Measurements from ENCODE around the gene MAGIX.

Gene MAGIX

GRCh38 chrX:49184294-49185281 is 22.0 kb downstream of the MAGIX start:
- DNase-seq: peak; percentile 28

GRCh38 chrX:49186125-49187027 is 23.8 kb downstream of the MAGIX start, which contains the start of gene PRICKLE3:
Gene PRICKLE3, minus strand, starts transcription at chrX:49186373. Its CDS starts 76 bp downstream, at chrX:49186297.
- no peak for DNase-seq

- no peak for DNase-seq
Measured at GRCh38 chrX:49187028-49187394, 24.5 kb downstream of the MAGIX start.

GRCh38 chrX:49187526-49187925 is 25.0 kb downstream of the MAGIX start:
- no peak for DNase-seq

- no peak for DNase-seq
Measured at GRCh38 chrX:49188468-49189076, 26.0 kb downstream of the MAGIX start.

- no peak for DNase-seq
Measured at GRCh38 chrX:49189606-49190005, 27.0 kb downstream of the MAGIX start.

- peak; percentile 93 for DNase-seq
Measured at GRCh38 chrX:49190821-49191573, 28.4 kb downstream of the MAGIX start.

- DNase-seq: no peak
Measured at GRCh38 chrX:49191574-49192011, 29.0 kb downstream of the MAGIX start.

- DNase-seq: no peak
Measured at GRCh38 chrX:49192722-49193328, 30.3 kb downstream of the MAGIX start.

- DNase-seq: no peak
Measured at GRCh38 chrX:49193542-49193964, 31.0 kb downstream of the MAGIX start.

GRCh38 chrX:49197543-49198087 is 35.1 kb downstream of the MAGIX start:
- DNase-seq: no peak

- DNase-seq: no peak
Measured at GRCh38 chrX:49198540-49199314, 36.2 kb downstream of the MAGIX start.

GRCh38 chrX:49199315-49199595 is 36.7 kb downstream of the MAGIX start:
- DNase-seq: no peak

GRCh38 chrX:49199906-49200771 is 37.6 kb downstream of the MAGIX start, which contains the start of gene SYP:
Gene SYP, minus strand, starts transcription at chrX:49200193. Its CDS starts 7 bp downstream, at chrX:49200186.
- no peak for DNase-seq

- DNase-seq: no peak
Measured at GRCh38 chrX:49202022-49202421, 39.5 kb downstream of the MAGIX start.

- no peak for DNase-seq
Measured at GRCh38 chrX:49203536-49203935, 41.0 kb downstream of the MAGIX start.

GRCh38 chrX:49204017-49204416 is 41.5 kb downstream of the MAGIX start:
- no peak for DNase-seq

- no peak for DNase-seq
Measured at GRCh38 chrX:49204709-49205108, 42.2 kb downstream of the MAGIX start.

- DNase-seq: no peak
Measured at GRCh38 chrX:49205443-49205842, 42.9 kb downstream of the MAGIX start.

- no peak for DNase-seq
Measured at GRCh38 chrX:49206543-49206942, 44.0 kb downstream of the MAGIX start.
